Stimulated activated CD4-positive, alpha-beta T cell treated with anti-CD3 and anti-CD28 coated beads, Interleukin-1b, Interleukin-23, amount 100 ng/mL, for 48 hours (primary cell): Measurements from ENCODE around the gene AGO1.
"Not testable (repeated sequence)": the region's sequence is repeated elsewhere in the genome, so short reads cannot be mapped to it uniquely, and the experiment has no call there.

ENCODE experiments used
- DNase-seq: peaks from one replicate; pipeline ENCODE4 v3.0.0-alpha.2; 2020

AGO1 gene

GRCh38 chr1:35925741-35926140 lies 42.7 kb downstream of the AGO1 start:
- DNase-seq = no peak

GRCh38 chr1:35927472-35927871 lies 44.5 kb downstream of the AGO1 start:
- DNase-seq = no peak

GRCh38 chr1:35929730-35930592 lies 47.0 kb downstream of the AGO1 start:
- peak; percentile 35 for DNase-seq

- peak; percentile 92 for DNase-seq
These were observed 47.8 kb downstream of the AGO1 start, which contains the start of gene AGO3 for GRCh38 chr1:35930593-35931445. Gene AGO3 (plus strand): TSS chr1:35931105. CDS start chr1:35931427, 322 bp downstream.

- no peak for DNase-seq
These were observed 48.6 kb downstream of the AGO1 start for GRCh38 chr1:35931446-35932157.

GRCh38 chr1:35932158-35932636 lies 49.2 kb downstream of the AGO1 start:
- DNase-seq = no peak

GRCh38 chr1:35932941-35933340 lies 49.9 kb downstream of the AGO1 start:
- no peak for DNase-seq

GRCh38 chr1:35935442-35936388 lies 52.7 kb downstream of the AGO1 start:
- no peak for DNase-seq

GRCh38 chr1:35936838-35937237 lies 53.8 kb downstream of the AGO1 start:
- DNase-seq = no peak

GRCh38 chr1:35939484-35939883 lies 56.5 kb downstream of the AGO1 start:
- DNase-seq = no peak

GRCh38 chr1:35945327-35945726 lies 62.3 kb downstream of the AGO1 start:
- DNase-seq = no peak

GRCh38 chr1:35947547-35947946 lies 64.5 kb downstream of the AGO1 start:
- DNase-seq = no peak

- DNase-seq = no peak
These were observed 75.5 kb downstream of the AGO1 start for GRCh38 chr1:35958558-35958957.

GRCh38 chr1:35959304-35959703 lies 76.3 kb downstream of the AGO1 start:
- no peak for DNase-seq

GRCh38 chr1:35962952-35963351 lies 79.9 kb downstream of the AGO1 start:
- DNase-seq = no peak

- not testable (repeated sequence) for DNase-seq
These were observed 81.3 kb downstream of the AGO1 start for GRCh38 chr1:35964277-35964676.

GRCh38 chr1:35968396-35968795 lies 85.4 kb downstream of the AGO1 start:
- no peak for DNase-seq

GRCh38 chr1:35971601-35972000 lies 88.6 kb downstream of the AGO1 start:
- no peak for DNase-seq

- not testable (repeated sequence) for DNase-seq
These were observed 89.6 kb downstream of the AGO1 start for GRCh38 chr1:35972631-35973030.

- DNase-seq = no peak
These were observed 97.1 kb downstream of the AGO1 start for GRCh38 chr1:35980090-35980489.
